ENCODE data around the gene ASCC3. TPM values are rescaled to one million over a fixed set of nuclear protein-coding genes. Genes with fewer than 3 reads are reported as not detected.

Gene ASCC3
- total and polyA plus RNA-seq, 2 of the 4 experiments (the other 2 are of a cell fraction), result 25.8 to 104 TPM

GRCh38 chr6:100493206-100493888 lies 387.8 kb downstream of the ASCC3 start:
- H3K9me1 ChIP-seq (ENCODE audit: insufficient read depth, low read length), result no peaks in the 10 kb centered on the region
- intact Hi-C loops (cut with micrococcal nuclease) (no loop called here), in situ Hi-C loops (cut with MboI; ENCODE audit: low sequenced_read_pairs) (loop anchor here (25.0 kb wide), 1 partner anchor 631 kb away; no protein-coding TSS in a partner anchor), dilution Hi-C loops (cut with HindIII; ENCODE audit: low sequenced_read_pairs, unreplicated experiment) (no loop called here)
- no peak overlapping the region for H3K18ac ChIP-seq (ENCODE audit: low read depth, low read length)
- no peak overlapping the region for H3K4me2 ChIP-seq (ENCODE audit: low read depth, low read length)
- no peak overlapping the region for H4K5ac ChIP-seq (ENCODE audit: low read depth, low read length)
- H3K79me1 ChIP-seq (ENCODE audit: low read depth in 1 of 2, low read length in 2 of 2), result no peaks in the 10 kb centered on the region
- H3K56ac ChIP-seq (ENCODE audit: extremely low read depth, insufficient read depth, low read length), result no peak overlapping the region
- no peaks in the 10 kb centered on the region for H4K20me1 ChIP-seq (ENCODE audit: insufficient read depth, low read length)
- no peak overlapping the region for H2AK9ac ChIP-seq (replicated peaks; ENCODE audit: low read depth, low read length, poor library complexity)
- no peak overlapping the region for H2BK120ac ChIP-seq (ENCODE audit: low read depth, low read length)
- BruUV-seq (replicated peaks), result no TSS peak
- no peak for ATAC-seq (ENCODE audit: low read depth)
- no peak overlapping the region for H3K14ac ChIP-seq (replicated peaks; ENCODE audit: low read depth, low read length)
- H2BK15ac ChIP-seq (ENCODE audit: low read depth, low read length), result no peak overlapping the region
- H2AK5ac ChIP-seq (ENCODE audit: low read depth, low read length), result no peak overlapping the region
- H3K27ac ChIP-seq (ENCODE audit: insufficient read depth, low read length), result no peak overlapping the region
- no peaks in the 10 kb centered on the region for H3K4me1 ChIP-seq (ENCODE audit: control insufficient read depth, insufficient read depth, low read length)
- no peak for TF ChIP-seq MAFK (IDR thresholded peaks at IDR 0.05; ENCODE audit: low read depth, low read length)
- TF ChIP-seq RCOR1 (IDR thresholded peaks at IDR 0.05; ENCODE audit: insufficient replicate concordance, low read length), result no peak
- TF ChIP-seq POLR2A (IDR thresholded peaks at IDR 0.05; ENCODE audit: low read depth, low read length), result no peak
- TF ChIP-seq CHD1 (IDR thresholded peaks at IDR 0.05; ENCODE audit: low read depth, low read length), result no peak
- TF ChIP-seq RAD21 (IDR thresholded peaks at IDR 0.05; ENCODE audit: low read length), result no peak
- TF ChIP-seq FOS (IDR thresholded peaks at IDR 0.05; ENCODE audit: low read depth, low read length), result no peak
- TF ChIP-seq USF2 (IDR thresholded peaks at IDR 0.05; ENCODE audit: low read depth, low read length), result no peak
- no peak for TF ChIP-seq RFX5 (IDR thresholded peaks at IDR 0.05; ENCODE audit: low read depth, low read length)
- H2BK20ac ChIP-seq (ENCODE audit: low read depth, low read length), result no peak overlapping the region
- H3K9ac ChIP-seq (ENCODE audit: low read depth, low read length), result no peak overlapping the region
- H4K91ac ChIP-seq (ENCODE audit: insufficient read depth, low read depth, low read length), result no peak overlapping the region
- no peak overlapping the region for H4K8ac ChIP-seq (ENCODE audit: low read depth in 2 of 2, low read length in 2 of 2)
- no peak overlapping the region for H3K4ac ChIP-seq (ENCODE audit: low read depth, low read length)
- H3K4me3 ChIP-seq (ENCODE audit: insufficient read depth, low read depth, low read length), result no peak overlapping the region
- no peak overlapping the region for H2BK5ac ChIP-seq (ENCODE audit: low read depth, low read length, poor library complexity, severe bottlenecking)
- no peak overlapping the region for H2AFZ ChIP-seq (replicated peaks; ENCODE audit: low read length, poor library complexity)
- ChIA-PET CTCF (no interaction called here), POLR2A (ENCODE audit: unreplicated experiment) (no interaction called here)
- no CpG with 5 or more reads among the region's 6 CpGs for WGBS, 2 experiments (ENCODE audit: extremely low coverage in 2 of 2, insufficient read length in 1 of 2)
- H3K36me3 ChIP-seq (ENCODE audit: control insufficient read depth, insufficient read depth, low read length), result no peaks in the 10 kb centered on the region
- no peaks in the 10 kb centered on the region for H3K9me3 ChIP-seq (ENCODE audit: control insufficient read depth, insufficient read depth, low read length)
- peaks cover 24% of the 10 kb centered on the region for H3K27me3 ChIP-seq (ENCODE audit: control insufficient read depth, insufficient read depth, low read length)
- H3K23ac ChIP-seq (ENCODE audit: low read depth, low read length), result no peak overlapping the region
- no peak for DNase-seq
